Common myeloid progenitor, CD34-positive (primary cell): ENCODE data around the gene ZDHHC11B.
"Not testable (repeated sequence)": the region's sequence is repeated elsewhere in the genome, so short reads cannot be mapped to it uniquely, and the experiment has no call there.

ENCODE experiments used
- CTCF ChIA-PET: fragments of 350-600 bp; sonication (Branson Sonifier 250); formaldehyde crosslinking; loops from one replicate; lab custom pipeline; 2021; ENCODE audit warnings: antibody characterized with exemption; lab: Charles Lee
- POLR2A ChIA-PET: fragments of 350-600 bp; sonication (Branson Sonifier 250); formaldehyde crosslinking; loops from one replicate; lab custom pipeline; 2021; ENCODE audit warnings: antibody characterized with exemption; lab: Charles Lee
- DNase-seq, 3 donors: peaks; one replicate each; pipeline versions ENCODE4 v3.0.0 to v3.0.0-alpha.2; 2013
- H3K27ac ChIP-seq, 2 experiments: 1 replicate in 1 of 2; 2 replicates in 1 of 2; pipeline ENCODE4 v1.7.0; 2013; ENCODE audit warnings: inconsistent platforms in 2 of 2, low read length in 2 of 2, mild to moderate bottlenecking in 2 of 2, low read depth in 1 of 2, moderate library complexity in 1 of 2; ENCODE audit not compliant: severe bottlenecking in 2 of 2, insufficient read depth in 1 of 2, poor library complexity in 1 of 2
- H3K27me3 ChIP-seq, 5 experiments: replicated peaks in 2 of 5; 1 replicate in 3 of 5; 2 replicates in 2 of 5; pipeline versions ENCODE4 v1.6.1 to v1.7.0; 2013; ENCODE audit warnings: low read length in 4 of 5, mild to moderate bottlenecking in 2 of 5, moderate library complexity in 2 of 5, inconsistent platforms in 1 of 5; ENCODE audit not compliant: insufficient read depth in 5 of 5, control insufficient read depth in 4 of 5
- H3K36me3 ChIP-seq, 4 experiments: 1 replicate in 2 of 4; 2 replicates in 2 of 4; pipeline versions ENCODE4 v1.6.1 to v1.7.0; 2013; ENCODE audit warnings: low read length in 3 of 4, control low read depth in 1 of 4, mild to moderate bottlenecking in 1 of 4; ENCODE audit not compliant: control insufficient read depth in 4 of 4, insufficient read depth in 4 of 4
- H3K4me1 ChIP-seq, 4 experiments: 1 replicate in 3 of 4; 2 replicates in 1 of 4; pipeline versions ENCODE4 v1.6.1 to v1.7.1; 2013; ENCODE audit warnings: low read length in 3 of 4, mild to moderate bottlenecking in 3 of 4, control low read depth in 1 of 4, inconsistent platforms in 1 of 4, moderate library complexity in 1 of 4; ENCODE audit not compliant: control insufficient read depth in 4 of 4, insufficient read depth in 4 of 4; ENCODE audit errors: control extremely low read depth in 1 of 4
- H3K4me3 ChIP-seq, 7 experiments: 1 replicate in 4 of 7; 2 replicates in 3 of 7; pipeline versions ENCODE4 v1.5.1 to v1.7.0; 2013; ENCODE audit warnings: mild to moderate bottlenecking in 7 of 7, low read length in 6 of 7, moderate library complexity in 6 of 7, inconsistent platforms in 2 of 7, low read depth in 2 of 7, control low read depth in 1 of 7; ENCODE audit not compliant: insufficient read depth in 4 of 7, control insufficient read depth in 1 of 7; ENCODE audit errors: extremely low read depth in 1 of 7
- H3K9me3 ChIP-seq, 5 experiments: 1 replicate in 4 of 5; 2 replicates in 1 of 5; pipeline versions ENCODE4 v1.6.1 to v1.7.1; 2013; ENCODE audit warnings: low read length in 4 of 5, mild to moderate bottlenecking in 2 of 5, inconsistent platforms in 1 of 5, low read depth in 1 of 5, moderate library complexity in 1 of 5; ENCODE audit not compliant: control insufficient read depth in 4 of 5, insufficient read depth in 2 of 5; ENCODE audit errors: control extremely low read depth in 1 of 5
- WGBS: methylation state at CpG from one replicate; pipeline ENCODE4 v1.1.5; 2013; ENCODE audit not compliant: insufficient coverage; 5-methylcytosine and 5-hydroxymethylcytosine counted together

ZDHHC11B gene

GRCh38 chr5:766666-767431, 17.7 kb downstream of the ZDHHC11B start:
- Histone ChIP-seq H3K9me3 (no peaks in the 10 kb centered on the region), H3K27me3 (no peaks in the 10 kb centered on the region), H3K4me3 (no peak overlapping the region), H3K4me1 (no peaks in the 10 kb centered on the region), H3K36me3 (no peaks in the 10 kb centered on the region), H3K27ac (no peak overlapping the region)
- ChIA-PET POLR2A (no interaction called here), CTCF (no interaction called here)
- no peak for DNase-seq
- 89% methylated on average over 24 of the region's 32 CpGs for WGBS

- no peaks in the 10 kb centered on the region for H3K9me3 ChIP-seq
- 97% methylated on average over 14 of the region's 18 CpGs for WGBS
- no peak for DNase-seq
- no peaks in the 10 kb centered on the region for H3K27me3 ChIP-seq
- H3K4me1 ChIP-seq = no peaks in the 10 kb centered on the region
- H3K4me3 ChIP-seq = no peak overlapping the region
- CTCF ChIA-PET = no interaction called here
- no peak overlapping the region for H3K27ac ChIP-seq
- H3K36me3 ChIP-seq = no peaks in the 10 kb centered on the region
- POLR2A ChIA-PET = no interaction called here
These were observed 18.4 kb downstream of the ZDHHC11B start for GRCh38 chr5:765948-766631.

GRCh38 chr5:763998-764781, 20.3 kb downstream of the ZDHHC11B start:
- DNase-seq = no peak

GRCh38 chr5:763397-763796, 21.1 kb downstream of the ZDHHC11B start:
- no peaks in the 10 kb centered on the region for H3K36me3 ChIP-seq
- ChIA-PET CTCF (interaction anchor here (0.7 kb wide), 1 partner anchor 346 kb away, joined by 3 read pairs; no protein-coding TSS in a partner anchor), POLR2A (no interaction called here)
- H3K4me1 ChIP-seq = peaks cover 0 to 13% (median 7%) of the 10 kb centered on the region in 4 experiments
- H3K27me3 ChIP-seq = peaks cover 0 to 18% (median 0%) of the 10 kb centered on the region in 5 experiments
- WGBS = 83% methylated on average over 5 of the region's 5 CpGs
- H3K27ac ChIP-seq = no peak overlapping the region
- no peak overlapping the region for H3K4me3 ChIP-seq
- DNase-seq = no peak
- H3K9me3 ChIP-seq = no peaks in the 10 kb centered on the region

More at GRCh38 chr5:763998-764781, 20.3 kb downstream of the ZDHHC11B start:
- H3K27ac ChIP-seq = no peak overlapping the region
- POLR2A ChIA-PET = no interaction called here
- peaks cover 0 to 13% (median 0%) of the 10 kb centered on the region in 5 experiments for H3K27me3 ChIP-seq
- H3K4me3 ChIP-seq = no peak overlapping the region
- WGBS = 98% methylated on average over 19 of the region's 31 CpGs
- H3K4me1 ChIP-seq = peaks cover 0 to 5% (median 3%) of the 10 kb centered on the region in 4 experiments
- H3K36me3 ChIP-seq = no peaks in the 10 kb centered on the region
- H3K9me3 ChIP-seq = no peaks in the 10 kb centered on the region
- CTCF ChIA-PET = interaction anchor here (0.7 kb wide), 1 partner anchor 347 kb away, joined by 3 read pairs; no protein-coding TSS in a partner anchor

- 98% methylated on average over 5 of the region's 8 CpGs for WGBS
- H3K36me3 ChIP-seq, DNase-seq, CTCF ChIA-PET, POLR2A ChIA-PET, H3K4me3 ChIP-seq, H3K9me3 ChIP-seq, H3K27ac ChIP-seq: not testable (repeated sequence)
- Histone ChIP-seq H3K4me1 (peaks cover 0 to 17% (median 9%) of the 10 kb centered on the region in 4 experiments), H3K27me3 (peaks cover 0 to 22% (median 0%) of the 10 kb centered on the region in 5 experiments)
These were observed 21.5 kb downstream of the ZDHHC11B start for GRCh38 chr5:762996-763395.

- POLR2A ChIA-PET = no interaction called here
- Histone ChIP-seq H3K27ac (no peak overlapping the region), H3K4me1 (peaks cover 0 to 26% (median 13%) of the 10 kb centered on the region in 4 experiments), H3K9me3 (no peaks in the 10 kb centered on the region), H3K27me3 (peaks cover 0 to 29% (median 0%) of the 10 kb centered on the region in 5 experiments), H3K4me3 (no peak overlapping the region), H3K36me3 (no peaks in the 10 kb centered on the region)
- CTCF ChIA-PET = no interaction called here
- WGBS = 100% methylated on average over 5 of the region's 8 CpGs
- DNase-seq = no peak
These were observed 22.4 kb downstream of the ZDHHC11B start for GRCh38 chr5:761854-762710.
